Mesenchymal stem cell (in vitro differentiated cells and primary cell): ENCODE measurements around the gene IFT27.
"Not testable (repeated sequence)": the region's sequence is repeated elsewhere in the genome, so short reads cannot be mapped to it uniquely, and the experiment has no call there.

Experiments used
- DNase-seq: peaks from one replicate; pipeline ENCODE4 v3.0.0-alpha.2; 2013
- H2AFZ ChIP-seq: one replicate; pipeline ENCODE4 v1.6.1; 2013; ENCODE audit warnings: low read depth, mild to moderate bottlenecking, control low read depth, inconsistent platforms, low read length, moderate library complexity
- H2AK5ac ChIP-seq: 2 replicates; pipeline ENCODE4 v1.6.1; 2013; ENCODE audit warnings: low read length, moderate library complexity, mild to moderate bottlenecking, inconsistent platforms; ENCODE audit not compliant: severe bottlenecking
- H2BK120ac ChIP-seq: one replicate; pipeline ENCODE4 v1.6.1; 2013; ENCODE audit warnings: low read depth, mild to moderate bottlenecking, inconsistent platforms, low read length, moderate library complexity
- H2BK12ac ChIP-seq, 2 experiments: one replicate each; pipeline ENCODE4 v1.6.1; 2013; ENCODE audit warnings: inconsistent platforms in 2 of 2, low read length in 2 of 2, mild to moderate bottlenecking in 2 of 2, moderate library complexity in 2 of 2, control low read depth in 1 of 2
- H2BK15ac ChIP-seq: one replicate; pipeline ENCODE4 v1.6.1; 2013; ENCODE audit warnings: mild to moderate bottlenecking, low read depth, inconsistent platforms; ENCODE audit not compliant: poor library complexity, severe bottlenecking
- H2BK5ac ChIP-seq: 2 replicates; pipeline ENCODE4 v1.6.1; 2013; ENCODE audit warnings: low read depth, mild to moderate bottlenecking, low read length, control low read depth, inconsistent platforms; ENCODE audit not compliant: poor library complexity, severe bottlenecking
- H3K14ac ChIP-seq, 2 experiments: one replicate each; pipeline ENCODE4 v1.6.1; 2013; ENCODE audit warnings: inconsistent platforms in 2 of 2, low read length in 2 of 2, control low read depth in 1 of 2, mild to moderate bottlenecking in 1 of 2, moderate library complexity in 1 of 2
- H3K18ac ChIP-seq, 2 experiments: one replicate each; pipeline ENCODE4 v1.6.1; 2013; ENCODE audit warnings: inconsistent platforms in 2 of 2, low read length in 2 of 2, control low read depth in 1 of 2, low read depth in 1 of 2, mild to moderate bottlenecking in 1 of 2
- H3K23ac ChIP-seq, 2 experiments: one replicate each; pipeline ENCODE4 v1.6.1; 2013; ENCODE audit warnings: inconsistent platforms in 2 of 2, low read length in 2 of 2, mild to moderate bottlenecking in 2 of 2, moderate library complexity in 2 of 2, control low read depth in 1 of 2
- H3K27ac ChIP-seq: 2 replicates; pipeline ENCODE4 v1.5.1; 2013; ENCODE audit warnings: mild to moderate bottlenecking, moderate library complexity, low read length, control low read depth, inconsistent platforms; ENCODE audit not compliant: poor library complexity, severe bottlenecking
- H3K27me3 ChIP-seq, 2 experiments: 2 replicates each; pipeline versions ENCODE4 v1.6.1 to v1.7.0; 2013; ENCODE audit warnings: low read length in 2 of 2, mild to moderate bottlenecking in 2 of 2, moderate library complexity in 2 of 2, control low read depth in 1 of 2, inconsistent platforms in 1 of 2; ENCODE audit not compliant: control insufficient read depth in 1 of 2, insufficient read depth in 1 of 2
- H3K36me3 ChIP-seq, 2 experiments: 2 replicates each; pipeline versions ENCODE4 v1.6.1 to v1.7.0; 2013; ENCODE audit warnings: low read length in 2 of 2, control low read depth in 1 of 2, inconsistent platforms in 1 of 2, low read depth in 1 of 2, mild to moderate bottlenecking in 1 of 2; ENCODE audit not compliant: insufficient read depth in 2 of 2, control insufficient read depth in 1 of 2
- H3K4ac ChIP-seq, 2 experiments: one replicate each; pipeline ENCODE4 v1.6.1; 2013; ENCODE audit warnings: inconsistent platforms in 2 of 2, low read length in 2 of 2, mild to moderate bottlenecking in 2 of 2, moderate library complexity in 2 of 2, control low read depth in 1 of 2, low read depth in 1 of 2
- H3K4me1 ChIP-seq: 2 replicates; pipeline ENCODE4 v1.6.1; 2013; ENCODE audit warnings: low read depth, low read length, control low read depth; ENCODE audit not compliant: control insufficient read depth, insufficient read depth
- H3K4me2 ChIP-seq: 2 replicates; pipeline ENCODE4 v1.6.1; 2013; ENCODE audit warnings: low read length, mild to moderate bottlenecking, inconsistent platforms; ENCODE audit not compliant: poor library complexity, severe bottlenecking
- H3K4me3 ChIP-seq, 2 experiments: 2 replicates each; pipeline versions ENCODE4 v1.5.1 to v1.7.0; 2013; ENCODE audit warnings: low read length in 2 of 2, mild to moderate bottlenecking in 2 of 2, control low read depth in 1 of 2, low read depth in 1 of 2; ENCODE audit not compliant: insufficient read depth in 1 of 2
- H3K79me1 ChIP-seq: replicated peaks from 2 replicates; pipeline ENCODE4 v1.6.1; 2013; ENCODE audit warnings: mild to moderate bottlenecking, control low read depth, low read length, inconsistent platforms; ENCODE audit not compliant: poor library complexity, severe bottlenecking
- H3K9ac ChIP-seq: 2 replicates; pipeline ENCODE4 v1.7.0; 2013; ENCODE audit warnings: mild to moderate bottlenecking, low read length, moderate library complexity
- H3K9me3 ChIP-seq: 2 replicates; pipeline ENCODE4 v1.7.0; 2013; ENCODE audit warnings: mild to moderate bottlenecking, low read length; ENCODE audit not compliant: control insufficient read depth
- H4K8ac ChIP-seq: one replicate; pipeline ENCODE4 v1.6.1; 2013; ENCODE audit warnings: inconsistent platforms, mild to moderate bottlenecking, low read length, moderate library complexity
- H4K91ac ChIP-seq: one replicate; pipeline ENCODE4 v1.6.1; 2013; ENCODE audit warnings: mild to moderate bottlenecking, low read length, inconsistent platforms
- WGBS: methylation state at CpG from one replicate; pipeline ENCODE4 v1.1.7; 2013; ENCODE audit warnings: mixed read lengths; 5-methylcytosine and 5-hydroxymethylcytosine counted together

Gene IFT27

GRCh38 chr22:36756746-36757655 lies 18.9 kb downstream of the IFT27 start:
- Histone ChIP-seq H4K8ac (no peak overlapping the region), H3K4me2 (no peak overlapping the region)
- 80% methylated on average over 26 of the region's 28 CpGs for WGBS

GRCh38 chr22:36756031-36756430 lies 19.9 kb downstream of the IFT27 start:
- no peak overlapping the region for H2BK5ac ChIP-seq
- no peak overlapping the region for H4K8ac ChIP-seq
- no peak overlapping the region for H3K18ac ChIP-seq
- H3K36me3 ChIP-seq, result peaks cover 0 to 4% of the 10 kb centered on the region in 2 experiments
- H3K9ac ChIP-seq, result no peak overlapping the region
- peaks cover 32 to 48% of the 10 kb centered on the region in 2 experiments for H3K27me3 ChIP-seq
- no peak for DNase-seq
- no peak overlapping the region for H3K4me3 ChIP-seq
- no peaks in the 10 kb centered on the region for H3K9me3 ChIP-seq
- WGBS, result 81% methylated on average over 7 of the region's 7 CpGs
- H2BK120ac ChIP-seq, result no peak overlapping the region
- H3K4ac ChIP-seq, result no peak overlapping the region
- no peak overlapping the region for H3K27ac ChIP-seq
- no peak overlapping the region for H4K91ac ChIP-seq
- H3K4me1 ChIP-seq, result no peaks in the 10 kb centered on the region
- no peak overlapping the region for H2AFZ ChIP-seq
- no peaks in the 10 kb centered on the region for H3K79me1 ChIP-seq
- H2BK15ac ChIP-seq, result no peak overlapping the region
- H3K4me2 ChIP-seq, result no peak overlapping the region
- H2AK5ac ChIP-seq, result no peak overlapping the region
- no peak overlapping the region for H2BK12ac ChIP-seq
- H3K23ac ChIP-seq, result no peak overlapping the region
- no peak overlapping the region for H3K14ac ChIP-seq

More at GRCh38 chr22:36756746-36757655, 18.9 kb downstream of the IFT27 start:
- no peak overlapping the region for H3K14ac ChIP-seq
- H2AK5ac ChIP-seq, result no peak overlapping the region
- H2AFZ ChIP-seq, result no peak overlapping the region
- H4K91ac ChIP-seq, result no peak overlapping the region
- H3K79me1 ChIP-seq, result no peaks in the 10 kb centered on the region
- no peak overlapping the region for H2BK15ac ChIP-seq
- no peak overlapping the region for H3K27ac ChIP-seq
- H3K9me3 ChIP-seq, result no peaks in the 10 kb centered on the region
- no peak overlapping the region for H2BK120ac ChIP-seq
- no peak overlapping the region for H3K9ac ChIP-seq
- no peak overlapping the region for H2BK12ac ChIP-seq
- no peak overlapping the region for H3K18ac ChIP-seq
- H3K4ac ChIP-seq, result no peak overlapping the region
- no peak overlapping the region for H3K23ac ChIP-seq
- H3K27me3 ChIP-seq, result peaks cover 32 to 47% of the 10 kb centered on the region in 2 experiments
- no peak for DNase-seq
- peaks cover 5 to 11% of the 10 kb centered on the region in 2 experiments for H3K36me3 ChIP-seq
- H3K4me1 ChIP-seq, result no peaks in the 10 kb centered on the region
- no peak overlapping the region for H3K4me3 ChIP-seq
- no peak overlapping the region for H2BK5ac ChIP-seq

DNA sequence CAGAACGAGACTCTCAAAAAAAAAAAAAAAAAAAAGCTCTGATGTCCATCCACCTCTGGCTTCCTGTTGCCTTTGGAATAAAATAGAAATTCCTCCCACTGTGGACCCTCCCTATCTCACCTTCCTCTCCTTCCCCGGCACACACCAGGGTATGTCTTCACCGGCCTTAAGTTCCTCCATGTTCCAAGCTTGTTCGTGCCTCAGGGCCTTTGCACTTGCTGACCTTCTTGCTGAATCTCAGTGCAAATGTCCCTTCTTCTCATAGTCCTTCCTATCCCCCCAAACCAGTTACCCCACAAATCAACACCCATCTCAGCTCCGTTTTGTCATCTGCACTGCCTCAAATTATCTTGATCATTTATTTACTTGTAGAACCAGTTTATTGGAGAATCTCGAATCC lies 20.6 kb downstream of the IFT27 start:
- Histone ChIP-seq H3K4ac (no peak overlapping the region), H3K27ac (no peak overlapping the region), H3K9ac (no peak overlapping the region), H3K23ac (no peak overlapping the region), H3K4me1 (no peaks in the 10 kb centered on the region), H3K14ac (no peak overlapping the region), H3K27me3 (peaks cover 32 to 48% of the 10 kb centered on the region in 2 experiments), H3K4me2 (no peak overlapping the region), H4K91ac (no peak overlapping the region), H3K18ac (no peak overlapping the region), H2BK120ac (no peak overlapping the region), H2BK12ac (no peak overlapping the region), H3K9me3 (no peaks in the 10 kb centered on the region), H3K36me3 (peaks cover 0 to under 1% of the 10 kb centered on the region in 2 experiments), H2BK15ac (no peak overlapping the region), H2AFZ (no peak overlapping the region), H2AK5ac (no peak overlapping the region), H3K4me3 (no peak overlapping the region), H4K8ac (no peak overlapping the region), H2BK5ac (no peak overlapping the region), H3K79me1 (no peaks in the 10 kb centered on the region)
- no peak for DNase-seq
- WGBS, result 85% methylated on average over 6 of the region's 6 CpGs

GRCh38 chr22:36754881-36755280 lies 21.0 kb downstream of the IFT27 start:
- not testable (repeated sequence) for H3K4ac ChIP-seq, H3K36me3 ChIP-seq, H2BK15ac ChIP-seq, H3K9me3 ChIP-seq, H2BK5ac ChIP-seq, H2AFZ ChIP-seq, H3K9ac ChIP-seq, DNase-seq, H3K4me2 ChIP-seq, H3K23ac ChIP-seq, H3K27ac ChIP-seq, H2AK5ac ChIP-seq, H2BK12ac ChIP-seq, H3K4me3 ChIP-seq, H3K14ac ChIP-seq, H4K8ac ChIP-seq, H2BK120ac ChIP-seq, H3K18ac ChIP-seq, H4K91ac ChIP-seq, H3K79me1 ChIP-seq, H3K4me1 ChIP-seq
- H3K27me3 ChIP-seq, result peaks cover 32 to 48% of the 10 kb centered on the region in 2 experiments
- 87% methylated on average over 4 of the region's 9 CpGs for WGBS
